Activated naive CD8-positive, alpha-beta T cell treated with anti-CD3 and anti-CD28 coated beads, Interleukin-2, amount 10 ng/mL, durations not matched to agents 7 days and 5 days (primary cell): ENCODE measurements around the gene GATA3. TPM values are rescaled to one million over a fixed set of nuclear protein-coding genes. Genes with fewer than 3 reads are reported as not detected.

Experiments
- ATAC-seq: fragments of 150-1000 bp; cut with Tn5 transposase; one replicate; pipeline ENCODE4 v1.10.0; 2021; ENCODE audit warnings: low read depth, moderate library complexity
- POLR2A ChIA-PET: fragments of 350-600 bp; sonication (Branson Sonifier 250); formaldehyde crosslinking; loops from one replicate; lab custom pipeline; 2021; ENCODE audit warnings: antibody characterized with exemption; lab: Charles Lee
- DNase-seq: peaks from one replicate; pipeline ENCODE4 v3.0.0; 2021
- H3K27ac Mint-ChIP-seq: one replicate; pipeline ENCODE4 v1.8.0; 2022; ENCODE audit warnings: mild to moderate bottlenecking, mixed read lengths
- H3K27me3 Mint-ChIP-seq: one replicate; pipeline ENCODE4 v1.8.0; 2022; ENCODE audit warnings: mild to moderate bottlenecking, moderate library complexity, mixed read lengths
- H3K36me3 Mint-ChIP-seq: one replicate; pipeline ENCODE4 v1.8.0; 2021; ENCODE audit warnings: mild to moderate bottlenecking, mixed read lengths
- H3K4me1 Mint-ChIP-seq: one replicate; pipeline ENCODE4 v1.8.0; 2021; ENCODE audit warnings: mixed read lengths
- H3K4me3 Mint-ChIP-seq: one replicate; pipeline ENCODE4 v1.8.0; 2022; ENCODE audit warnings: mild to moderate bottlenecking, moderate library complexity, mixed read lengths
- H3K9me3 Mint-ChIP-seq: one replicate; pipeline ENCODE4 v1.8.0; 2021; ENCODE audit warnings: mixed read lengths
- total RNA-seq, 2 experiments: library from RNA; stranded (reverse); gene quantifications; one replicate each; pipeline ENCODE4 v1.2.3, GENCODE V29; 2021

GATA3 gene
- total RNA-seq, 2 experiments from 2014 or later, result 48.3 to 49.1 TPM

- peak overlapping the region; percentile 28 for H3K4me3 Mint-ChIP-seq
- H3K27me3 Mint-ChIP-seq, result no peaks in the 10 kb centered on the region
- POLR2A ChIA-PET, result interaction anchor here (1.4 kb wide), 1 partner anchor 11 kb away, joined by 8 read pairs; no protein-coding TSS in a partner anchor
- peaks cover 54% of the 10 kb centered on the region for H3K4me1 Mint-ChIP-seq
- ATAC-seq, result no peak
- H3K36me3 Mint-ChIP-seq, result peaks cover 80% of the 10 kb centered on the region
- no peak for DNase-seq
- H3K27ac Mint-ChIP-seq, result no peak overlapping the region
- H3K9me3 Mint-ChIP-seq, result no peaks in the 10 kb centered on the region
These were observed 16.0 kb downstream of the GATA3 start for GRCh38 chr10:8070440-8070839.

GRCh38 chr10:8071006-8071405 is 16.5 kb downstream of the GATA3 start:
- Mint-ChIP-seq H3K9me3 (no peaks in the 10 kb centered on the region), H3K36me3 (peaks cover 78% of the 10 kb centered on the region), H3K4me3 (no peak overlapping the region), H3K27ac (no peak overlapping the region), H3K27me3 (no peaks in the 10 kb centered on the region), H3K4me1 (peaks cover 52% of the 10 kb centered on the region)
- POLR2A ChIA-PET, result interaction anchor here (0.7 to 1.4 kb wide), 4 partner anchors 9 to 61 kb away, joined by 3 to 8 read pairs (median 4); no protein-coding TSS in a partner anchor
- DNase-seq (no peak), ATAC-seq (no peak)

GRCh38 chr10:8071666-8072065 is 17.2 kb downstream of the GATA3 start:
- H3K4me1 Mint-ChIP-seq, result peaks cover 45% of the 10 kb centered on the region
- POLR2A ChIA-PET, result interaction anchor here (0.7 to 1.4 kb wide), 4 partner anchors 10 to 61 kb away, joined by 3 to 8 read pairs (median 4); no protein-coding TSS in a partner anchor
- DNase-seq (no peak), ATAC-seq (no peak)
- peak overlapping the region; percentile 19 for H3K27ac Mint-ChIP-seq
- H3K4me3 Mint-ChIP-seq, result no peak overlapping the region
- H3K36me3 Mint-ChIP-seq, result peaks cover 71% of the 10 kb centered on the region
- H3K9me3 Mint-ChIP-seq, result no peaks in the 10 kb centered on the region
- H3K27me3 Mint-ChIP-seq, result no peaks in the 10 kb centered on the region

- H3K4me3 Mint-ChIP-seq, result no peak overlapping the region
- H3K9me3 Mint-ChIP-seq, result no peaks in the 10 kb centered on the region
- DNase-seq (no peak), ATAC-seq (no peak)
- H3K4me1 Mint-ChIP-seq, result peaks cover 41% of the 10 kb centered on the region
- H3K27ac Mint-ChIP-seq, result no peak overlapping the region
- H3K36me3 Mint-ChIP-seq, result peaks cover 66% of the 10 kb centered on the region
- POLR2A ChIA-PET, result interaction anchor here (0.6 to 1.4 kb wide), 3 partner anchors 11 to 880 kb away, joined by 3 to 5 read pairs (median 4); no protein-coding TSS in a partner anchor
- H3K27me3 Mint-ChIP-seq, result no peaks in the 10 kb centered on the region
These were observed 17.7 kb downstream of the GATA3 start for GRCh38 chr10:8072211-8072610.

- H3K36me3 Mint-ChIP-seq, result peaks cover 56% of the 10 kb centered on the region
- H3K27ac Mint-ChIP-seq, result peak overlapping the region; percentile 18
- ATAC-seq, result no peak
- no peak for DNase-seq
- no peak overlapping the region for H3K4me3 Mint-ChIP-seq
- H3K4me1 Mint-ChIP-seq, result peaks cover 28% of the 10 kb centered on the region
- H3K27me3 Mint-ChIP-seq, result no peaks in the 10 kb centered on the region
- H3K9me3 Mint-ChIP-seq, result no peaks in the 10 kb centered on the region
- POLR2A ChIA-PET, result interaction anchor here (0.5 to 3.3 kb wide), 3 partner anchors 11 to 262 kb away, joined by 3 to 23 read pairs (median 4); no protein-coding TSS in a partner anchor
These were observed 19.4 kb downstream of the GATA3 start for GRCh38 chr10:8073691-8074416.

GRCh38 chr10:8074881-8075280 is 20.4 kb downstream of the GATA3 start:
- Mint-ChIP-seq H3K27me3 (no peaks in the 10 kb centered on the region), H3K36me3 (peaks cover 47% of the 10 kb centered on the region), H3K9me3 (no peaks in the 10 kb centered on the region), H3K4me3 (no peak overlapping the region), H3K4me1 (peaks cover 25% of the 10 kb centered on the region), H3K27ac (no peak overlapping the region)
- DNase-seq (no peak), ATAC-seq (no peak)
- POLR2A ChIA-PET, result interaction anchor here (3.3 kb wide), 1 partner anchor 14 kb away, joined by 23 read pairs; no protein-coding TSS in a partner anchor

GRCh38 chr10:8075282-8076260 is 21.1 kb downstream of the GATA3 start:
- ATAC-seq, result no peak
- no peak overlapping the region for H3K4me3 Mint-ChIP-seq
- DNase-seq, result no peak
- POLR2A ChIA-PET, result interaction anchor here (1.0 to 3.3 kb wide), 2 partner anchors 9 to 15 kb away, joined by 3 to 23 read pairs; no protein-coding TSS in a partner anchor
- H3K36me3 Mint-ChIP-seq, result peaks cover 44% of the 10 kb centered on the region
- H3K27me3 Mint-ChIP-seq, result no peaks in the 10 kb centered on the region
- H3K27ac Mint-ChIP-seq, result no peak overlapping the region
- H3K9me3 Mint-ChIP-seq, result no peaks in the 10 kb centered on the region
- H3K4me1 Mint-ChIP-seq, result peaks cover 22% of the 10 kb centered on the region

- H3K4me1 Mint-ChIP-seq, result peaks cover 13% of the 10 kb centered on the region
- no peak overlapping the region for H3K27ac Mint-ChIP-seq
These were observed 22.4 kb downstream of the GATA3 start for GRCh38 chr10:8076933-8077332.

GRCh38 chr10:8078027-8078426 is 23.5 kb downstream of the GATA3 start:
- H3K27me3 Mint-ChIP-seq, result no peaks in the 10 kb centered on the region
- peaks cover 34% of the 10 kb centered on the region for H3K36me3 Mint-ChIP-seq
- POLR2A ChIA-PET, result interaction anchor here (0.6 kb wide), 1 partner anchor 24 kb away, joined by 3 read pairs; the partner anchor contains the start of gene GATA3
- no peaks in the 10 kb centered on the region for H3K9me3 Mint-ChIP-seq
- H3K4me3 Mint-ChIP-seq, result no peak overlapping the region
- ATAC-seq (no peak), DNase-seq (no peak)
- H3K27ac Mint-ChIP-seq, result no peak overlapping the region
- peaks cover 10% of the 10 kb centered on the region for H3K4me1 Mint-ChIP-seq

More at GRCh38 chr10:8076933-8077332, 22.4 kb downstream of the GATA3 start:
- peaks cover 41% of the 10 kb centered on the region for H3K36me3 Mint-ChIP-seq
- DNase-seq (no peak), ATAC-seq (no peak)
- no peaks in the 10 kb centered on the region for H3K27me3 Mint-ChIP-seq
- POLR2A ChIA-PET, result no interaction called here
- no peak overlapping the region for H3K4me3 Mint-ChIP-seq
- H3K9me3 Mint-ChIP-seq, result no peaks in the 10 kb centered on the region

- POLR2A ChIA-PET, result interaction anchor here (1.2 to 1.3 kb wide), 2 partner anchors 19 to 58 kb away, joined by 4 to 5 read pairs; no protein-coding TSS in a partner anchor
- ATAC-seq (no peak), DNase-seq (no peak)
- peaks cover 5% of the 10 kb centered on the region for H3K4me1 Mint-ChIP-seq
- no peak overlapping the region for H3K4me3 Mint-ChIP-seq
- no peaks in the 10 kb centered on the region for H3K9me3 Mint-ChIP-seq
- H3K36me3 Mint-ChIP-seq, result peaks cover 25% of the 10 kb centered on the region
- H3K27ac Mint-ChIP-seq, result no peak overlapping the region
- no peaks in the 10 kb centered on the region for H3K27me3 Mint-ChIP-seq
These were observed 24.6 kb downstream of the GATA3 start for GRCh38 chr10:8079126-8079525.

GRCh38 chr10:8084799-8085198 is 30.3 kb downstream of the GATA3 start:
- no peak for ATAC-seq
- no peak overlapping the region for H3K27ac Mint-ChIP-seq
- peaks cover 16% of the 10 kb centered on the region for H3K36me3 Mint-ChIP-seq
- H3K9me3 Mint-ChIP-seq, result no peaks in the 10 kb centered on the region
- H3K27me3 Mint-ChIP-seq, result no peaks in the 10 kb centered on the region
- H3K4me1 Mint-ChIP-seq, result peaks cover 23% of the 10 kb centered on the region
- POLR2A ChIA-PET, result interaction anchor here (0.7 kb wide), 1 partner anchor 1159 kb away, joined by 5 read pairs; no protein-coding TSS in a partner anchor
- DNase-seq, result no peak
- H3K4me3 Mint-ChIP-seq, result no peak overlapping the region

- Mint-ChIP-seq H3K9me3 (no peaks in the 10 kb centered on the region), H3K27me3 (no peaks in the 10 kb centered on the region), H3K4me1 (peaks cover 24% of the 10 kb centered on the region), H3K4me3 (no peak overlapping the region), H3K36me3 (peaks cover 16% of the 10 kb centered on the region), H3K27ac (no peak overlapping the region)
- ATAC-seq (no peak), DNase-seq (no peak)
- POLR2A ChIA-PET, result no interaction called here
These were observed 30.8 kb downstream of the GATA3 start for GRCh38 chr10:8085251-8085650.

- H3K9me3 Mint-ChIP-seq, result no peaks in the 10 kb centered on the region
- H3K4me1 Mint-ChIP-seq, result peaks cover 24% of the 10 kb centered on the region
- no peaks in the 10 kb centered on the region for H3K27me3 Mint-ChIP-seq
- POLR2A ChIA-PET, result interaction anchor here (0.6 to 1.4 kb wide), 3 partner anchors 15 to 923 kb away, joined by 3 to 4 read pairs (median 3); no protein-coding TSS in a partner anchor
- H3K27ac Mint-ChIP-seq, result no peak overlapping the region
- ATAC-seq (no peak), DNase-seq (no peak)
- no peak overlapping the region for H3K4me3 Mint-ChIP-seq
- peaks cover 9% of the 10 kb centered on the region for H3K36me3 Mint-ChIP-seq
These were observed 31.8 kb downstream of the GATA3 start for GRCh38 chr10:8086315-8086714.
